ENCODE results near the gene TLE4. TPM values are rescaled to one million over a fixed set of nuclear protein-coding genes. Genes with fewer than 3 reads are reported as not detected.

Gene TLE4
- total RNA-seq, 1 experiment from 2014 or later = 8.7 TPM

DNA sequence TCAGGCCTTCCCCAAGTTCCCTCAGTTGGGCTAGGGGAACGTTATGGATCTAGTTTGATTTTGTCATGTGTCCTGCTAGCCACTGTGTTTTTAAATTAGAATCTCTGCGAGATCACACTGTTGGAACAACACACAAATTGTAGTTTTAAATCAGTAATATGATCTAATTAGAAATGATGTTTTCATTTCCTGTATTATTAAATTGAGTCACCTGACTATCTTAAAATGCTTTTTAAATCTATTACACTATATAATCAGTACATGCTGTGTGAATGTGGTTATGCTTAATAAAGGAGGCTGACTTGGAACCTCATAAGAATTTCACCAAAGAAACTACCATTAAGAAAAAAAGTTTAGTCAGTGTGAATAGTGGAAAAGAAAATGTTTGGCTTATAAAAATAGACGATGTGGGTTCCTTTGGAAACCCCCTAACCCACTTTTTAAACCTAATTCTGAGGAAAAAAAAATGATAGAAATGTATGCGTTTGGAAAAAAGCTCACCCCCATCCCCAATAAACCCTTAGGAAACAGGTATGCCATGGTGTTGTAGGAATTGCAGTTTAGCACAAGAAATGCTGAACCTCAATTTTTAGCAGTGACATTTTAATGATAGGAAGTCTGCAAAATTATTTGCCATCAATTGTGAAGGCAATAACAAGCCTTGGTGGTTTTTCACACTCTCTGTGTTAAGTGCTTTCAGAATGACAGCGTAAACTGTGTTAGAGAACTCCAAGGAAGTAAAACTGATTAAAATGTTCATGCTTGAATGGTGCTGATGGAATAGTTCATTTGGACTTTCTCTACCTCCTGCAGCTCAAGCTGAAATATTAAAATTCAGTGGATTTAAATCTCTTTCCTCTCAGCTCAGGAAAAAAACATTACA lies 59.0 kb downstream of the TLE4 start:
- TF ChIP-seq, protein P1, sequence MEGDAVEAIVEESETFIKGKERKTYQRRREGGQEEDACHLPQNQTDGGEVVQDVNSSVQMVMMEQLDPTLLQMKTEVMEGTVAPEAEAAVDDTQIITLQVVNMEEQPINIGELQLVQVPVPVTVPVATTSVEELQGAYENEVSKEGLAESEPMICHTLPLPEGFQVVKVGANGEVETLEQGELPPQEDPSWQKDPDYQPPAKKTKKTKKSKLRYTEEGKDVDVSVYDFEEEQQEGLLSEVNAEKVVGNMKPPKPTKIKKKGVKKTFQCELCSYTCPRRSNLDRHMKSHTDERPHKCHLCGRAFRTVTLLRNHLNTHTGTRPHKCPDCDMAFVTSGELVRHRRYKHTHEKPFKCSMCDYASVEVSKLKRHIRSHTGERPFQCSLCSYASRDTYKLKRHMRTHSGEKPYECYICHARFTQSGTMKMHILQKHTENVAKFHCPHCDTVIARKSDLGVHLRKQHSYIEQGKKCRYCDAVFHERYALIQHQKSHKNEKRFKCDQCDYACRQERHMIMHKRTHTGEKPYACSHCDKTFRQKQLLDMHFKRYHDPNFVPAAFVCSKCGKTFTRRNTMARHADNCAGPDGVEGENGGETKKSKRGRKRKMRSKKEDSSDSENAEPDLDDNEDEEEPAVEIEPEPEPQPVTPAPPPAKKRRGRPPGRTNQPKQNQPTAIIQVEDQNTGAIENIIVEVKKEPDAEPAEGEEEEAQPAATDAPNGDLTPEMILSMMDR (IDR thresholded peaks at IDR 0.05; ENCODE audit: unreplicated experiment) = no peak
- intact Hi-C loops (cut with micrococcal nuclease) = no loop called here
- DNase-seq (ENCODE audit: unreplicated experiment) = no peak
- H3K27me3 Mint-ChIP-seq (ENCODE audit: insufficient read depth, unreplicated experiment) = no peaks in the 10 kb centered on the region
- H3K36me3 Mint-ChIP-seq (ENCODE audit: insufficient read depth, unreplicated experiment) = no peaks in the 10 kb centered on the region
- POLR2A ChIA-PET = no interaction called here
- no peak overlapping the region for H3K4me3 Mint-ChIP-seq (ENCODE audit: unreplicated experiment)
- H3K27ac Mint-ChIP-seq (ENCODE audit: low read depth, unreplicated experiment) = no peak overlapping the region
- no peaks in the 10 kb centered on the region for H3K4me1 Mint-ChIP-seq (ENCODE audit: insufficient read depth, unreplicated experiment)
- BruUV-seq (replicated peaks) = no TSS peak
- CTCF ChIA-PET = interaction anchor here (0.6 kb wide), 1 partner anchor 66 kb away, joined by 4 read pairs; no protein-coding TSS in a partner anchor
- no peaks in the 10 kb centered on the region for H3K9me3 Mint-ChIP-seq (ENCODE audit: unreplicated experiment)

DNA sequence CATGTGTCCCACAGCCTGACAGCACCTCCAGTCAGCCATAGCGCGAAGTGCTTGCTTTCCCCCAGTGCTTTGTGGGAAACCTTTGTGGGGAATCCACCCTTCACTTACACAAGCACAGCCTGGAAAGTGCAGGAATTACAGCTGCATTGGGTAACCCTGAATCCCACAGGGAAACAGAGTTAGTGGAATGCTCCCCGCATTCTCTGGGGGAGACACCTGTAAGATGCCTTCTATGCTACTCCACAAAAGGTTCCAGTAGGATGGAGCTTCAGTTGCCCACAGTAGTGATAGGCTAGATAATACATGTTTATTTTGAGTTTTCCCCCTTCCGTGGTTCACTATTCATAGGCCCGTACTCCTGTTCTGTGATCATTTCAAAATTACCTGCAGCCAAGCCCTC lies 60.3 kb downstream of the TLE4 start:
- Mint-ChIP-seq H3K27me3 (ENCODE audit: insufficient read depth, unreplicated experiment) (no peaks in the 10 kb centered on the region), H3K9me3 (ENCODE audit: unreplicated experiment) (no peaks in the 10 kb centered on the region), H3K4me3 (ENCODE audit: unreplicated experiment) (no peak overlapping the region), H3K27ac (ENCODE audit: low read depth, unreplicated experiment) (no peak overlapping the region), H3K4me1 (ENCODE audit: insufficient read depth, unreplicated experiment) (no peaks in the 10 kb centered on the region), H3K36me3 (ENCODE audit: insufficient read depth, unreplicated experiment) (no peaks in the 10 kb centered on the region)
- ChIA-PET POLR2A (interaction anchor here (0.6 kb wide), 1 partner anchor 8 kb away, joined by 5 read pairs; no protein-coding TSS in a partner anchor), CTCF (interaction anchor here (0.8 kb wide), 1 partner anchor 8 kb away, joined by 3 read pairs; no protein-coding TSS in a partner anchor)
- DNase-seq (ENCODE audit: unreplicated experiment) = no peak
- intact Hi-C loops (cut with micrococcal nuclease) = no loop called here
- TF ChIP-seq, protein P1 (IDR thresholded peaks at IDR 0.05; ENCODE audit: unreplicated experiment) = no peak
- BruUV-seq (replicated peaks) = no TSS peak

DNA sequence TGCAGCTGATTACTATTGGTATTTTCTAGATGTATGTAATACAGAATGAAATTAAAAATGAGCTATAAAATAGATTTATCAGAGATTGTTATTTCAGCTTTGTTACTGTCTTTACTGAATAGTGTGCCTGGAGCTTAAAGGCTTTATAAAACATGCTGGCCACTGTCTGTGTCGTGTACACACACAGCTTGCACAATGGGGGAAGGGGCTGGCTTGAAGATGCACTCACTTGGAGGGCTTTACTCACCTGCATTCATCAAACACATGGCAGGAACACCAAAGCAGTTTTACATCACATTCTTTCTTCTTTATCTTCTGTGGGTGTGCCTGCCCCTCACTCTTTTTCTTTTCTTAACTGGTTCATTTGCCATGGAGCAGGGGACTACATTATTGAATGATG lies 60.9 kb downstream of the TLE4 start:
- CTCF ChIA-PET = interaction anchor here (0.8 to 1.9 kb wide), 2 partner anchors 9 to 10 kb away, joined by 3 to 16 read pairs; no protein-coding TSS in a partner anchor
- no peak overlapping the region for H3K27ac Mint-ChIP-seq (ENCODE audit: low read depth, unreplicated experiment)

DNA sequence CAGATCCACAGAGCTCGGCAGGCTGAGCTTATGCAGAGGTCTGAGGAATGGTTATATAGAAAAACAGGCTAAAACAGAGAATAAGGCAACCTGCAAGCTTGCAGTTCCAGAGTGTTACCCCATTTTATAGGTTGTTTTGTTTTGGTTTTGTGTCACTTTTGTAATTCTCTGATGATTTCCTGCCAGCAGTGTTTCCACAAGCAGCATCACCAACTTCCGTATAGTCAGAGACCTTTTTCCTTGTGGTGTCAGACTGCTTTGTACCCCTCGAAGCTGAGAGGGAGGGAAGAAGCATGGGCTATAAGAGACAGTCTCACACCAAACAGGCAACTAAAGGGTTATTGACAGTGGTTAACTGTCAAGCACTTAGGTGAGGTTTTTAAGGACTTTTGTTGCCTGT lies 61.8 kb downstream of the TLE4 start:
- TF ChIP-seq, protein P1 (IDR thresholded peaks at IDR 0.05; ENCODE audit: unreplicated experiment) = no peak
- no peaks in the 10 kb centered on the region for H3K9me3 Mint-ChIP-seq (ENCODE audit: unreplicated experiment)
- POLR2A ChIA-PET = interaction anchor here (1.1 kb wide), 1 partner anchor 22 kb away, joined by 6 read pairs; no protein-coding TSS in a partner anchor
- BruUV-seq (replicated peaks) = no TSS peak
- intact Hi-C loops (cut with micrococcal nuclease) = no loop called here
- H3K27ac Mint-ChIP-seq (ENCODE audit: low read depth, unreplicated experiment) = no peak overlapping the region
- H3K27me3 Mint-ChIP-seq (ENCODE audit: insufficient read depth, unreplicated experiment) = no peaks in the 10 kb centered on the region
- no peaks in the 10 kb centered on the region for H3K36me3 Mint-ChIP-seq (ENCODE audit: insufficient read depth, unreplicated experiment)
- no peaks in the 10 kb centered on the region for H3K4me1 Mint-ChIP-seq (ENCODE audit: insufficient read depth, unreplicated experiment)
- no peak for DNase-seq (ENCODE audit: unreplicated experiment)
- H3K4me3 Mint-ChIP-seq (ENCODE audit: unreplicated experiment) = no peak overlapping the region
- CTCF ChIA-PET = interaction anchor here (1.9 kb wide), 1 partner anchor 10 kb away, joined by 16 read pairs; no protein-coding TSS in a partner anchor

More for the DNA sequence above, 60.9 kb downstream of the TLE4 start:
- no peaks in the 10 kb centered on the region for H3K36me3 Mint-ChIP-seq (ENCODE audit: insufficient read depth, unreplicated experiment)
- TF ChIP-seq, protein P1 (IDR thresholded peaks at IDR 0.05; ENCODE audit: unreplicated experiment) = no peak
- no peaks in the 10 kb centered on the region for H3K4me1 Mint-ChIP-seq (ENCODE audit: insufficient read depth, unreplicated experiment)
- no peak for DNase-seq (ENCODE audit: unreplicated experiment)
- intact Hi-C loops (cut with micrococcal nuclease) = no loop called here
- BruUV-seq (replicated peaks) = no TSS peak
- H3K27me3 Mint-ChIP-seq (ENCODE audit: insufficient read depth, unreplicated experiment) = no peaks in the 10 kb centered on the region
- no peaks in the 10 kb centered on the region for H3K9me3 Mint-ChIP-seq (ENCODE audit: unreplicated experiment)
- H3K4me3 Mint-ChIP-seq (ENCODE audit: unreplicated experiment) = no peak overlapping the region
- POLR2A ChIA-PET = interaction anchor here (0.6 to 1.1 kb wide), 2 partner anchors 9 to 21 kb away, joined by 5 to 6 read pairs; no protein-coding TSS in a partner anchor
